T-helper 17 cell (primary cell): Measurements from ENCODE around the gene CECR2. TPM values are rescaled to one million over a fixed set of nuclear protein-coding genes. Genes with fewer than 3 reads are reported as not detected.

Experiments
- ATAC-seq: fragments of 150-1000 bp; cut with Tn5 transposase; 2 replicates; pipeline ENCODE4 v1.10.0; 2021; ENCODE audit warnings: mild to moderate bottlenecking, moderate library complexity
- DNase-seq, 3 donors: peaks; one replicate each; pipeline versions ENCODE4 v3.0.0 to v3.0.0-alpha.2; 2020 to 2021
- H3K9me3 ChIP-seq: one replicate; pipeline ENCODE4 v1.7.0; 2013; ENCODE audit warnings: low read length, mild to moderate bottlenecking; ENCODE audit not compliant: control insufficient read depth, poor library complexity, severe bottlenecking
- H3K27ac Mint-ChIP-seq: one replicate; pipeline ENCODE4 v1.8.0; 2022; ENCODE audit warnings: mild to moderate bottlenecking, moderate library complexity, mixed read lengths
- H3K27me3 Mint-ChIP-seq: one replicate; pipeline ENCODE4 v1.8.0; 2022; ENCODE audit warnings: mixed read lengths
- H3K36me3 Mint-ChIP-seq: one replicate; pipeline ENCODE4 v1.8.0; 2022; ENCODE audit warnings: low read depth, mixed read lengths
- H3K4me1 Mint-ChIP-seq: one replicate; pipeline ENCODE4 v1.8.0; 2022; ENCODE audit warnings: mild to moderate bottlenecking, mixed read lengths
- H3K4me3 Mint-ChIP-seq: one replicate; pipeline ENCODE4 v1.8.0; 2022; ENCODE audit warnings: mild to moderate bottlenecking, moderate library complexity, mixed read lengths
- total RNA-seq, 4 donors: library from RNA in 2 of 4; stranded (reverse) in 2 of 4; gene quantifications; one replicate each; pipeline ENCODE4 v1.2.3 and lab custom pipeline; 2022 to 2026

The CECR2 gene
- total RNA-seq, 2 donors from 2014 or later = 0.29 TPM; not detected in 1

- no peaks in the 10 kb centered on the region for H3K36me3 Mint-ChIP-seq
- H3K27me3 Mint-ChIP-seq = no peaks in the 10 kb centered on the region
- no peak for ATAC-seq
- no peak for DNase-seq
- peaks cover 2% of the 10 kb centered on the region for H3K4me1 Mint-ChIP-seq
- H3K4me3 Mint-ChIP-seq = no peak overlapping the region
- H3K27ac Mint-ChIP-seq = no peak overlapping the region
- no peaks in the 10 kb centered on the region for H3K9me3 ChIP-seq
Observed at GRCh38 chr22:17537155-17537554, 167.9 kb downstream of the CECR2 start.

- H3K27me3 Mint-ChIP-seq = peaks cover 11% of the 10 kb centered on the region
- DNase-seq = no peak
Observed at GRCh38 chr22:17540481-17540880, 171.2 kb downstream of the CECR2 start.

GRCh38 chr22:17541476-17541875 lies 172.2 kb downstream of the CECR2 start:
- no peak for DNase-seq
- Mint-ChIP-seq H3K27me3 (peaks cover 11% of the 10 kb centered on the region), H3K27ac (no peak overlapping the region), H3K4me1 (peaks cover 2% of the 10 kb centered on the region), H3K36me3 (no peaks in the 10 kb centered on the region), H3K4me3 (no peak overlapping the region)
- H3K9me3 ChIP-seq = no peaks in the 10 kb centered on the region
- no peak for ATAC-seq

More at GRCh38 chr22:17540481-17540880, 171.2 kb downstream of the CECR2 start:
- Mint-ChIP-seq H3K4me1 (peaks cover 2% of the 10 kb centered on the region), H3K4me3 (no peak overlapping the region), H3K36me3 (no peaks in the 10 kb centered on the region), H3K27ac (no peak overlapping the region)
- ATAC-seq = no peak
- no peaks in the 10 kb centered on the region for H3K9me3 ChIP-seq

GRCh38 chr22:17542452-17542851 lies 173.2 kb downstream of the CECR2 start:
- Mint-ChIP-seq H3K27me3 (peaks cover 11% of the 10 kb centered on the region), H3K4me3 (no peak overlapping the region)
- ATAC-seq = no peak

GRCh38 chr22:17548010-17548755 lies 178.9 kb downstream of the CECR2 start:
- no peak for ATAC-seq
- H3K27me3 Mint-ChIP-seq = peaks cover 22% of the 10 kb centered on the region
- H3K4me1 Mint-ChIP-seq = no peaks in the 10 kb centered on the region

More at GRCh38 chr22:17542452-17542851, 173.2 kb downstream of the CECR2 start:
- H3K9me3 ChIP-seq = no peaks in the 10 kb centered on the region
- Mint-ChIP-seq H3K4me1 (peaks cover 2% of the 10 kb centered on the region), H3K27ac (no peak overlapping the region), H3K36me3 (no peaks in the 10 kb centered on the region)
- DNase-seq = no peak

GRCh38 chr22:17548756-17549035 lies 179.4 kb downstream of the CECR2 start:
- no peak overlapping the region for H3K27ac Mint-ChIP-seq
- no peak for ATAC-seq
- DNase-seq = no peak
- peaks cover 17% of the 10 kb centered on the region for H3K27me3 Mint-ChIP-seq
- H3K9me3 ChIP-seq = no peaks in the 10 kb centered on the region
- H3K4me3 Mint-ChIP-seq = no peak overlapping the region
- H3K4me1 Mint-ChIP-seq = no peaks in the 10 kb centered on the region
- H3K36me3 Mint-ChIP-seq = no peaks in the 10 kb centered on the region

More at GRCh38 chr22:17548010-17548755, 178.9 kb downstream of the CECR2 start:
- Mint-ChIP-seq H3K4me3 (no peak overlapping the region), H3K27ac (no peak overlapping the region), H3K36me3 (no peaks in the 10 kb centered on the region)
- no peaks in the 10 kb centered on the region for H3K9me3 ChIP-seq
- DNase-seq = no peak

GRCh38 chr22:17549183-17549582 lies 179.9 kb downstream of the CECR2 start:
- Mint-ChIP-seq H3K4me1 (no peaks in the 10 kb centered on the region), H3K36me3 (no peaks in the 10 kb centered on the region), H3K27ac (no peak overlapping the region), H3K27me3 (peaks cover 14% of the 10 kb centered on the region), H3K4me3 (no peak overlapping the region)
- DNase-seq (no peak), ATAC-seq (no peak)
- H3K9me3 ChIP-seq = no peaks in the 10 kb centered on the region

- H3K27me3 Mint-ChIP-seq = peaks cover 14% of the 10 kb centered on the region
- no peaks in the 10 kb centered on the region for H3K36me3 Mint-ChIP-seq
- no peak for DNase-seq
- no peak for ATAC-seq
- H3K4me1 Mint-ChIP-seq = no peaks in the 10 kb centered on the region
- H3K27ac Mint-ChIP-seq = no peak overlapping the region
- H3K9me3 ChIP-seq = no peaks in the 10 kb centered on the region
- no peak overlapping the region for H3K4me3 Mint-ChIP-seq
Observed at GRCh38 chr22:17549655-17550054, 180.4 kb downstream of the CECR2 start.

GRCh38 chr22:17552737-17553136 lies 183.5 kb downstream of the CECR2 start:
- no peaks in the 10 kb centered on the region for H3K36me3 Mint-ChIP-seq
- ATAC-seq = no peak
- H3K9me3 ChIP-seq = no peaks in the 10 kb centered on the region

GRCh38 chr22:17554814-17555213 lies 185.6 kb downstream of the CECR2 start:
- Mint-ChIP-seq H3K36me3 (no peaks in the 10 kb centered on the region), H3K27ac (no peak overlapping the region), H3K4me3 (no peak overlapping the region), H3K27me3 (peaks cover 26% of the 10 kb centered on the region), H3K4me1 (no peaks in the 10 kb centered on the region)
- H3K9me3 ChIP-seq = no peaks in the 10 kb centered on the region
- no peak for ATAC-seq
- no peak for DNase-seq

More at GRCh38 chr22:17552737-17553136, 183.5 kb downstream of the CECR2 start:
- H3K4me1 Mint-ChIP-seq = no peaks in the 10 kb centered on the region
- no peak overlapping the region for H3K4me3 Mint-ChIP-seq
- H3K27me3 Mint-ChIP-seq = peaks cover 12% of the 10 kb centered on the region
- no peak overlapping the region for H3K27ac Mint-ChIP-seq
- DNase-seq = no peak

- Mint-ChIP-seq H3K27me3 (peaks cover 37% of the 10 kb centered on the region), H3K4me1 (no peaks in the 10 kb centered on the region), H3K36me3 (no peaks in the 10 kb centered on the region), H3K27ac (no peak overlapping the region), H3K4me3 (no peak overlapping the region)
- H3K9me3 ChIP-seq = no peaks in the 10 kb centered on the region
- DNase-seq = no peak
- no peak for ATAC-seq
Observed at GRCh38 chr22:17559188-17559587, 189.9 kb downstream of the CECR2 start.

GRCh38 chr22:17562906-17563870 lies 193.9 kb downstream of the CECR2 start, which contains the start of gene SLC25A18:
TSS of gene SLC25A18 (plus strand) at chr22:17563498. CDS start at chr22:17579945, 16,447 bp downstream.
- Mint-ChIP-seq H3K4me3 (no peak within 1 kb of the TSS), H3K27ac (no peak within 1 kb of the TSS), H3K27me3 (peaks cover 38% of the 10 kb centered on the region), H3K36me3 (peaks cover 2% of the 10 kb centered on the region), H3K4me1 (no peaks in the 10 kb centered on the region)
- H3K9me3 ChIP-seq = no peaks in the 10 kb centered on the region
- ATAC-seq (no peak), DNase-seq (no peak)

- no peak overlapping the region for H3K27ac Mint-ChIP-seq
- DNase-seq = no peak
- peaks cover 31% of the 10 kb centered on the region for H3K27me3 Mint-ChIP-seq
- no peaks in the 10 kb centered on the region for H3K4me1 Mint-ChIP-seq
- H3K9me3 ChIP-seq = no peaks in the 10 kb centered on the region
- peaks cover 2% of the 10 kb centered on the region for H3K36me3 Mint-ChIP-seq
- H3K4me3 Mint-ChIP-seq = no peak overlapping the region
- ATAC-seq = no peak
Observed at GRCh38 chr22:17563936-17564391, 194.7 kb downstream of the CECR2 start.
